Upper lobe of left lung (tissue), 4 donors: ENCODE data around the gene PSMD12.

Experiments used
- CTCF ChIP-seq, 6 experiments: fragments of 450-650 bp in 4 of 6; fragments of 200-600 bp in 2 of 6; sonication (generic) in 2 of 6; IDR thresholded peaks; one replicate each; pipeline ENCODE4 v1.5.1; 2016 to 2019; ENCODE audit warnings: antibody characterized with exemption in 6 of 6
- EP300 ChIP-seq, 4 donors: sonication (generic); formaldehyde crosslinking; IDR thresholded peaks; one replicate each; pipeline ENCODE4 v1.5.1; 2017; ENCODE audit warnings: antibody characterized with exemption in 4 of 4, control low read depth in 2 of 4
- POLR2A ChIP-seq, 4 donors: fragments of 450-650 bp; IDR thresholded peaks; one replicate each; pipeline ENCODE4 v1.5.1; 2016 to 2017; ENCODE audit warnings: antibody characterized with exemption in 4 of 4, mild to moderate bottlenecking in 2 of 4
- POLR2AphosphoS5 ChIP-seq, 2 donors: sonication (generic); formaldehyde crosslinking; IDR thresholded peaks; one replicate each; pipeline ENCODE4 v1.5.1; 2017; ENCODE audit warnings: antibody characterized with exemption in 2 of 2

GRCh38 chr17:67360880-67361279, 5.5 kb downstream of the PSMD12 start:
- TF ChIP-seq CTCF (IDR thresholded peaks at IDR 0.05) (no peak), POLR2AphosphoS5 (IDR thresholded peaks at IDR 0.05) (no peak), POLR2A (IDR thresholded peaks at IDR 0.05) (no peak), EP300 (IDR thresholded peaks at IDR 0.05) (no peak)
